ENCODE measurements around the gene CDH13.

CDH13 gene

GRCh38 chr16:83626204-83626603, 999.4 kb downstream of the CDH13 start:
- no peak for TF ChIP-seq CTCF (conservative IDR thresholded peaks at IDR 0.05; ENCODE audit: low read length)
- DNase-seq (ENCODE audit: low read depth): no peak
- no peak overlapping the region for H3K4me3 ChIP-seq (ENCODE audit: low read length)

GRCh38 chr16:83626676-83627075, 999.9 kb downstream of the CDH13 start:
- no peak for DNase-seq (ENCODE audit: low read depth)
- H3K4me3 ChIP-seq (ENCODE audit: low read length): no peak overlapping the region
- TF ChIP-seq CTCF (conservative IDR thresholded peaks at IDR 0.05; ENCODE audit: low read length): no peak

GRCh38 chr16:83627996-83628395, 1001.2 kb downstream of the CDH13 start:
- no peak for TF ChIP-seq CTCF (conservative IDR thresholded peaks at IDR 0.05; ENCODE audit: low read length)
- DNase-seq (ENCODE audit: low read depth): no peak

GRCh38 chr16:83629426-83629825, 1002.7 kb downstream of the CDH13 start:
- no peak overlapping the region for H3K4me3 ChIP-seq (ENCODE audit: low read length)
- no peak for TF ChIP-seq CTCF (conservative IDR thresholded peaks at IDR 0.05; ENCODE audit: low read length)
- no peak for DNase-seq (ENCODE audit: low read depth)

More at GRCh38 chr16:83627996-83628395, 1001.2 kb downstream of the CDH13 start:
- no peak overlapping the region for H3K4me3 ChIP-seq (ENCODE audit: low read length)

GRCh38 chr16:83629836-83630235, 1003.1 kb downstream of the CDH13 start:
- no peak for DNase-seq (ENCODE audit: low read depth)
- no peak overlapping the region for H3K4me3 ChIP-seq (ENCODE audit: low read length)
- no peak for TF ChIP-seq CTCF (conservative IDR thresholded peaks at IDR 0.05; ENCODE audit: low read length)

GRCh38 chr16:83630979-83631378, 1004.2 kb downstream of the CDH13 start:
- TF ChIP-seq CTCF (conservative IDR thresholded peaks at IDR 0.05; ENCODE audit: low read length): no peak
- peak; percentile 29 for DNase-seq (ENCODE audit: low read depth)
- H3K4me3 ChIP-seq (ENCODE audit: low read length): no peak overlapping the region

GRCh38 chr16:83633286-83633685, 1006.5 kb downstream of the CDH13 start:
- H3K4me3 ChIP-seq (ENCODE audit: low read length): no peak overlapping the region
- no peak for DNase-seq (ENCODE audit: low read depth)
- TF ChIP-seq CTCF (conservative IDR thresholded peaks at IDR 0.05; ENCODE audit: low read length): no peak
